NB4 (cell line): Measurements from ENCODE around the gene KIF17.

Experiments
- CTCF ChIP-seq: IDR thresholded peaks from one replicate; pipeline ENCODE4 v1.5.1; 2012; ENCODE audit warnings: low read depth, low read length
- MAX ChIP-seq: IDR thresholded peaks from 2 replicates; pipeline ENCODE4 v1.6.1; 2011; ENCODE audit warnings: low read depth, low read length
- POLR2A ChIP-seq: IDR thresholded peaks from 2 replicates; pipeline ENCODE4 v1.6.1; 2011; ENCODE audit warnings: mild to moderate bottlenecking; ENCODE audit not compliant: insufficient read length; ENCODE audit errors: extremely low read depth

GRCh38 chr1:20693623-20694022 lies 24.2 kb downstream of the KIF17 start:
- TF ChIP-seq POLR2A, result no peak
- TF ChIP-seq CTCF, result no peak
- TF ChIP-seq MAX, result no peak
